ENCODE results near the gene PROB1.
"Not testable (repeated sequence)": the region's sequence is repeated elsewhere in the genome, so short reads cannot be mapped to it uniquely, and the experiment has no call there.

PROB1 gene

GRCh38 chr5:139391570-139392323 is 3.2 kb downstream of the PROB1 start:
- no peak for DNase-seq (ENCODE audit: low spot score)

- DNase-seq (ENCODE audit: low spot score) = no peak
These were observed 4.0 kb downstream of the PROB1 start for GRCh38 chr5:139390639-139391569.

- no peak for DNase-seq (ENCODE audit: low spot score)
These were observed 4.9 kb downstream of the PROB1 start, which contains the start of gene MZB1 for GRCh38 chr5:139389701-139390638. Gene MZB1, minus strand, starts transcription at chr5:139389913. Its CDS starts 57 bp downstream, at chr5:139389856.

- DNase-seq (ENCODE audit: low spot score) = no peak
These were observed 6.6 kb downstream of the PROB1 start for GRCh38 chr5:139388198-139388821.

- no peak for DNase-seq (ENCODE audit: low spot score)
These were observed 7.2 kb downstream of the PROB1 start for GRCh38 chr5:139387611-139388197.

- DNase-seq (ENCODE audit: low spot score) = not testable (repeated sequence)
These were observed 7.9 kb downstream of the PROB1 start for GRCh38 chr5:139386956-139387355.

GRCh38 chr5:139386050-139386438 is 8.9 kb downstream of the PROB1 start:
- DNase-seq (ENCODE audit: low spot score) = no peak

- no peak for DNase-seq (ENCODE audit: low spot score)
These were observed 9.5 kb downstream of the PROB1 start for GRCh38 chr5:139385061-139386049.

GRCh38 chr5:139384591-139385051 is 10.3 kb downstream of the PROB1 start:
- DNase-seq (ENCODE audit: low spot score) = no peak

- DNase-seq (ENCODE audit: low spot score) = no peak
These were observed 10.8 kb downstream of the PROB1 start for GRCh38 chr5:139383993-139384590.

- no peak for DNase-seq (ENCODE audit: low spot score)
These were observed 11.5 kb downstream of the PROB1 start, which contains the start of gene SLC23A1 for GRCh38 chr5:139383275-139383992. Gene SLC23A1, minus strand, starts transcription at chr5:139383297. Its CDS starts 44 bp downstream, at chr5:139383253.

GRCh38 chr5:139382807-139383206 is 12.1 kb downstream of the PROB1 start:
- DNase-seq (ENCODE audit: low spot score) = no peak

GRCh38 chr5:139381837-139382761 is 12.8 kb downstream of the PROB1 start:
- no peak for DNase-seq (ENCODE audit: low spot score)

- no peak for DNase-seq (ENCODE audit: low spot score)
These were observed 15.1 kb downstream of the PROB1 start for GRCh38 chr5:139379626-139380449.

GRCh38 chr5:139378941-139379361 is 16.0 kb downstream of the PROB1 start:
- DNase-seq (ENCODE audit: low spot score) = no peak

GRCh38 chr5:139378101-139378825 is 16.6 kb downstream of the PROB1 start:
- no peak for DNase-seq (ENCODE audit: low spot score)

Data from putamen (tissue), 1 donor.